GM12873 (cell line): ENCODE results near the gene HS6ST1.

Experiments
- CTCF ChIP-seq: IDR thresholded peaks from 2 replicates; pipeline ENCODE4 v1.5.1; 2012; ENCODE audit warnings: low read depth, mild to moderate bottlenecking, moderate library complexity, low read length, control low read depth; ENCODE audit not compliant: insufficient read depth; ENCODE audit errors: missing control alignments

Gene HS6ST1

GRCh38 chr2:128318776-128319464, at the start of gene HS6ST1:
Gene HS6ST1, minus strand, starts transcription at chr2:128318868. Its CDS starts 305 bp downstream, at chr2:128318563.
- TF ChIP-seq CTCF = no peak

GRCh38 chr2:128367601-128368359, 49.1 kb upstream of the HS6ST1 start:
- TF ChIP-seq CTCF = no peak

GRCh38 chr2:128366713-128367511, 48.2 kb upstream of the HS6ST1 start:
- TF ChIP-seq CTCF = no peak

- TF ChIP-seq CTCF = no peak
Measured at GRCh38 chr2:128365217-128365905, 46.7 kb upstream of the HS6ST1 start.

- TF ChIP-seq CTCF = no peak
Measured at GRCh38 chr2:128364441-128364911, 45.8 kb upstream of the HS6ST1 start.

GRCh38 chr2:128363934-128364361, 45.3 kb upstream of the HS6ST1 start:
- no peak for TF ChIP-seq CTCF
